K562 (cell line): Measurements from ENCODE around the gene SMCHD1. TPM values are rescaled to one million over a fixed set of nuclear protein-coding genes. Genes with fewer than 3 reads are reported as not detected.

Experiments
- ATAC-seq: fragments of 200-7000 bp; cut with Tn5 transposase; 3 replicates; pipeline ENCODE4 v1.9.1; 2020; ENCODE audit warnings: moderate library complexity
- BruUV-seq: library from RNA; stranded (reverse); fragments of 400-500 nt; replicated peaks from 2 replicates; lab custom pipeline; 2021; lab: Mats Ljungman, UMichigan
- CTCF ChIA-PET: fragments of 300-600 bp; formaldehyde crosslinking; extraction: SDS; loops from one replicate; lab custom pipeline; 2021; ENCODE audit warnings: low intra/inter-chr PET ratio; lab: Yijun Ruan, JAX
- POLR2A ChIA-PET: fragments of 300-600, 350-650 bp; sonication (Branson Sonifier 250); formaldehyde crosslinking; extraction: SDS; loops from one replicate; lab custom pipeline; 2021; ENCODE audit warnings: antibody characterized with exemption, inconsistent platforms; lab: Yijun Ruan, JAX
- DNase-seq, 4 experiments: peaks; one replicate each; pipeline versions ENCODE4 v3.0.0 to v3.0.0-alpha.2; 2011 to 2018; ENCODE audit warnings: low spot score in 3 of 4, mixed read lengths in 3 of 4; ENCODE audit errors: extremely low read depth in 1 of 4
- FAIRE-seq: peaks from 2 replicates; lab custom pipeline; 2011; peaks lifted over from hg19 to GRCh38; lab: Jason Lieb, UNC
- H2AFZ ChIP-seq: 2 replicates; pipeline ENCODE4 v1.6.0; 2011; ENCODE audit warnings: low read depth, low read length, control low read depth, inconsistent platforms
- H3K27ac ChIP-seq: fragments of 200-600 bp; 3 replicates; pipeline ENCODE4 v1.8.0; 2011; ENCODE audit warnings: low read depth, mild to moderate bottlenecking, control low read depth, inconsistent platforms, low read length, moderate library complexity, mixed read lengths; ENCODE audit errors: extremely low read depth
- H3K27me3 ChIP-seq, 2 experiments: fragments of 300-600 bp in 1 of 2; 2 replicates in 1 of 2; 3 replicates in 1 of 2; pipeline versions ENCODE4 v1.6.0 to v1.8.0; 2011; ENCODE audit warnings: inconsistent platforms in 2 of 2, low read length in 2 of 2, mild to moderate bottlenecking in 1 of 2, mixed read lengths in 1 of 2, moderate library complexity in 1 of 2; ENCODE audit not compliant: control insufficient read depth in 2 of 2, insufficient read depth in 2 of 2
- H3K36me3 ChIP-seq: fragments of 300-600 bp; 3 replicates; pipeline ENCODE4 v1.8.0; 2011; ENCODE audit warnings: mild to moderate bottlenecking, low read length, inconsistent platforms; ENCODE audit not compliant: control insufficient read depth, insufficient read depth
- H3K4me1 ChIP-seq, 2 experiments: fragments of 200-600 bp in 1 of 2; replicated peaks in 1 of 2; 2 replicates in 1 of 2; 3 replicates in 1 of 2; pipeline versions ENCODE4 v1.5.1 to v1.8.0; 2011; ENCODE audit warnings: inconsistent platforms in 2 of 2, low read length in 2 of 2, mild to moderate bottlenecking in 1 of 2, mixed read lengths in 1 of 2, moderate library complexity in 1 of 2; ENCODE audit not compliant: control insufficient read depth in 2 of 2, insufficient read depth in 2 of 2
- H3K4me2 ChIP-seq: 2 replicates; pipeline ENCODE4 v1.6.1; 2011; ENCODE audit warnings: low read length, control low read depth, inconsistent platforms, mixed read lengths; ENCODE audit not compliant: insufficient read depth
- H3K4me3 ChIP-seq: fragments of 200-600 bp; sonication (generic), shearing (Covaris generic); 2 replicates; pipeline ENCODE4 v1.5.1; 2016; ENCODE audit warnings: control low read depth, inconsistent platforms
- H3K79me2 ChIP-seq: fragments of 200-600 bp; 3 replicates; pipeline ENCODE4 v1.8.0; 2011; ENCODE audit warnings: low read length, inconsistent platforms; ENCODE audit not compliant: control insufficient read depth, insufficient read depth
- H3K9ac ChIP-seq, 2 experiments: 2 replicates each; pipeline versions ENCODE4 v1.6.0 to v1.6.1; 2011; ENCODE audit warnings: low read depth in 2 of 2, low read length in 2 of 2, control low read depth in 1 of 2, inconsistent platforms in 1 of 2, mild to moderate bottlenecking in 1 of 2, mixed read lengths in 1 of 2; ENCODE audit not compliant: insufficient read depth in 1 of 2
- H3K9me1 ChIP-seq: one replicate; pipeline ENCODE4 v1.6.0; 2011; ENCODE audit warnings: inconsistent platforms, mild to moderate bottlenecking, low read length, moderate library complexity; ENCODE audit not compliant: control insufficient read depth, insufficient read depth
- H3K9me3 ChIP-seq: replicated peaks from 2 replicates; pipeline ENCODE4 v1.5.1; 2011; ENCODE audit warnings: low read depth, low read length, inconsistent platforms; ENCODE audit not compliant: control insufficient read depth, insufficient read depth
- H4K20me1 ChIP-seq: replicated peaks from 2 replicates; pipeline ENCODE4 v1.6.1; 2011; ENCODE audit warnings: low read length, inconsistent platforms, mixed read lengths; ENCODE audit not compliant: control insufficient read depth, insufficient read depth
- ATF1 ChIP-seq, 2 experiments: fragments of 450-650 bp in 1 of 2; IDR thresholded peaks; 2 replicates each; pipeline ENCODE4 v1.6.1; 2016; ENCODE audit warnings: missing compliant biosample characterization in 1 of 2, missing genetic modification characterization in 1 of 2
- CBX5 ChIP-seq: IDR thresholded peaks from 2 replicates; pipeline ENCODE4 v1.6.1; 2014; ENCODE audit warnings: low read depth, borderline replicate concordance
- COPS2 ChIP-seq: fragments of 450-650 bp; conservative IDR thresholded peaks from 2 replicates; pipeline ENCODE4 v1.6.1; 2016; ENCODE audit warnings: mild to moderate bottlenecking, moderate library complexity
- CSDE1 ChIP-seq, 2 experiments: fragments of 450-650 bp; IDR thresholded peaks; 2 replicates each; pipeline ENCODE4 v1.6.1; 2016; ENCODE audit warnings: mild to moderate bottlenecking in 1 of 2
- DPF2 ChIP-seq: fragments of 450-650 bp; IDR thresholded peaks from 2 replicates; pipeline ENCODE4 v1.6.1; 2016
- ETS2 ChIP-seq: IDR thresholded peaks from 2 replicates; pipeline ENCODE4 v1.6.1; 2016; ENCODE audit warnings: borderline replicate concordance, missing genetic modification characterization, mild to moderate bottlenecking, moderate library complexity, missing compliant biosample characterization; ENCODE audit not compliant: poor library complexity, severe bottlenecking
- GTF2E2 ChIP-seq: fragments of 200-800 bp; sonication (Bioruptor generic); IDR thresholded peaks from 2 replicates; pipeline ENCODE4 v1.6.1; 2016; ENCODE audit warnings: missing genetic modification characterization, missing compliant biosample characterization
- HNRNPH1 ChIP-seq: fragments of 200-400 bp; formaldehyde crosslinking; optimal IDR thresholded peaks from 2 replicates; pipeline ENCODE3; 2017; ENCODE audit warnings: low read depth, mild to moderate bottlenecking, low read length, moderate library complexity
- KDM2B ChIP-seq: fragments of 250-450 bp; sonication (Bioruptor Pico); IDR thresholded peaks from 2 replicates; pipeline ENCODE4 v1.8.0; 2021; ENCODE audit warnings: mild to moderate bottlenecking, moderate library complexity
- RBM14 ChIP-seq: fragments of 200-400 bp; formaldehyde crosslinking; IDR thresholded peaks from 2 replicates; pipeline ENCODE4 v1.6.1; 2018; ENCODE audit warnings: low read depth, mild to moderate bottlenecking, low read length, moderate library complexity, borderline replicate concordance; ENCODE audit not compliant: insufficient read depth
- SUPT5H ChIP-seq: fragments of 450-650 bp; IDR thresholded peaks from 2 replicates; pipeline ENCODE4 v1.6.1; 2016
- WGBS: fragments of 100-300 bp; shearing (Covaris generic); methylation state at CpG from one replicate; pipeline ENCODE4 v1.1.6; 2016; ENCODE audit warnings: low coverage, mixed read lengths; ENCODE audit not compliant: insufficient coverage; ENCODE audit errors: missing lambda C conversion rate; 5-methylcytosine and 5-hydroxymethylcytosine counted together
- in situ Hi-C: fragments of 300-500 bp; cut with MboI; formaldehyde crosslinking; loops from 4 replicates; pipeline ENCODE4 v1.15.0; 2018; ENCODE audit warnings: inconsistent platforms, mixed read lengths
- intact Hi-C: fragments of 100-400 bp; cut with micrococcal nuclease; formaldehyde crosslinking; loops from 2 replicates; pipeline ENCODE4 v1.14.2; 2022
- polyA plus RNA-seq, 8 experiments: library from polyadenylated mRNA; depleted of rRNA in 4 of 8; stranded (reverse) in 5 of 8; unstranded in 3 of 8; fragments of >200 nt; fragmentation: Nextera tagmentation in 2 of 8; fragmentation: Illumina TruSeq in 1 of 8; extraction: Ambion mirVana in 2 of 8; extraction: Trizol in 1 of 8; gene quantifications; 2 replicates each; pipeline versions ENCODE4 v1.2.1 to v1.2.3, GENCODE V29; 2011 to 2014; ENCODE audit warnings: inconsistent platforms in 1 of 8, missing spikeins in 1 of 8
- total RNA-seq, 7 experiments: library from RNA; depleted of rRNA in 6 of 7; stranded (reverse); fragments of >200 nt in 6 of 7; fragmentation: Illumina TruSeq in 2 of 7; extraction: Trizol in 2 of 7; gene quantifications; 2 replicates each; pipeline versions ENCODE4 v1.2.1 to v1.2.3, GENCODE V29; 2011 to 2021; ENCODE audit warnings: low replicate concordance in 1 of 7
- TF ChIP-seq, protein P1 (sequence below), 2 experiments: IDR thresholded peaks; 2 replicates each; pipeline ENCODE4 v1.6.1; 2011; ENCODE audit warnings: borderline replicate concordance in 1 of 2, control low read depth in 1 of 2, low read depth in 1 of 2, low read length in 1 of 2, mild to moderate bottlenecking in 1 of 2, mixed read lengths in 1 of 2, moderate library complexity in 1 of 2; ENCODE audit not compliant: insufficient read depth in 1 of 2, insufficient read length in 1 of 2, poor library complexity in 1 of 2, severe bottlenecking in 1 of 2; ENCODE audit errors: extremely low read depth in 1 of 2
- TF ChIP-seq, protein P2 (sequence below): fragments of 250-450 bp; sonication (Bioruptor Pico); IDR thresholded peaks from 2 replicates; pipeline ENCODE4 v1.5.0; 2022; ENCODE audit warnings: mild to moderate bottlenecking
- TF ChIP-seq, protein P3 (sequence below): IDR thresholded peaks from 3 replicates; pipeline ENCODE4 v1.6.1; 2011; ENCODE audit warnings: borderline replicate concordance, mild to moderate bottlenecking, moderate library complexity; ENCODE audit not compliant: insufficient read length; ENCODE audit errors: extremely low read depth
- TF ChIP-seq, protein P4 (sequence below), 2 experiments: fragments of 450-650 bp; conservative IDR thresholded peaks; 2 replicates each; pipeline ENCODE4 v1.6.1; 2017; ENCODE audit warnings: mild to moderate bottlenecking in 2 of 2, moderate library complexity in 2 of 2

Gene SMCHD1
- total and polyA plus RNA-seq, 9 of the 15 experiments (the other 6 are each of a cell fraction or from before 2014, with no cell fraction given) = 6.3 to 144 (median 72.7) TPM

DNA sequence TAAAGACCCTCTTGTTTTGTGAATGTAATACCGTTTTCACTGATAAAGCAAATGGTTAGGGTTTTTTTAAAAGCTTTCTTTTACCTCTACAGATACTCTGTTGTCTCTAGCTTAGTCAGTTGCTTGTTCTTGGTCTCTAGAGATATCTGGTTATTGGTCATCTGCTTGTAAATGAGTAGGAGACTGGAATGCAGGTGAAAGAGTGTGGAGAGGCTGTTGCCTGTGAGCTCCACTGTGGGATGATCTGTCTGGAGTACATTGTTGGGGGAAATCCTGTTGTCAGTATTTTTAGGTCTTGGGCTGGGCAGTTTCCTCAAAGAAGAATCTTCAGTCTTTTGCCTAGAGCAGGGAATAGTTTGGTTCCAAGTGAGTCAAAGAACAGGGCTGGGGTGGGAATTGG, 67.7 kb downstream of the SMCHD1 start:
- Histone ChIP-seq H3K4me3 (no peak overlapping the region), H3K27me3 (no peaks in the 10 kb centered on the region), H3K9me3 (no peaks in the 10 kb centered on the region), H3K4me1 (no peaks in the 10 kb centered on the region), H3K79me2 (peaks cover 6% of the 10 kb centered on the region; the same call in 1 of the 3 replicates), H4K20me1 (no peaks in the 10 kb centered on the region), H3K9ac (no peak overlapping the region), H2AFZ (no peak overlapping the region), H3K9me1 (no peaks in the 10 kb centered on the region), H3K4me2 (no peak overlapping the region), H3K27ac (no peak overlapping the region), H3K36me3 (peaks cover 89% of the 10 kb centered on the region)
- intact Hi-C loops = no loop called here
- CTCF ChIA-PET = no interaction called here
- peak; percentile 56 for ATAC-seq
- DNase-seq = no peak
- in situ Hi-C loops = no loop called here
- POLR2A ChIA-PET = interaction anchor here (0.5 to 1.8 kb wide), 6 partner anchors 9 to 458 kb away, joined by 3 to 6 read pairs (median 3); no protein-coding TSS in a partner anchor
- no peak for FAIRE-seq
- whole genome bisulfite sequencing = 43% methylated on average over 1 of the region's 1 CpG
- no TSS peak for BruUV-seq
- TF ChIP-seq, protein P1, sequence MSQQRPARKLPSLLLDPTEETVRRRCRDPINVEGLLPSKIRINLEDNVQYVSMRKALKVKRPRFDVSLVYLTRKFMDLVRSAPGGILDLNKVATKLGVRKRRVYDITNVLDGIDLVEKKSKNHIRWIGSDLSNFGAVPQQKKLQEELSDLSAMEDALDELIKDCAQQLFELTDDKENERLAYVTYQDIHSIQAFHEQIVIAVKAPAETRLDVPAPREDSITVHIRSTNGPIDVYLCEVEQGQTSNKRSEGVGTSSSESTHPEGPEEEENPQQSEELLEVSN (IDR thresholded peaks at IDR 0.05; ENCODE audit: borderline replicate concordance in 1 of 2, extremely low read depth in 1 of 2, insufficient read depth in 1 of 2, insufficient read length in 1 of 2, low read depth in 1 of 2, low read length in 1 of 2, poor library complexity in 1 of 2, severe bottlenecking in 1 of 2) = no peak
- TF ChIP-seq GTF2E2 (tag) (no peak), CSDE1 (IDR thresholded peaks at IDR 0.05) (no peak), CBX5 (no peak), DPF2 (no peak), HNRNPH1 (no peak), KDM2B (CRISPR knock-in tag) (no peak), SUPT5H (no peak), ATF1 (CRISPR knock-in tag; IDR thresholded peaks at IDR 0.05) (no peak), ATF1 (tag; IDR thresholded peaks at IDR 0.05) (no peak), COPS2 (no peak), ETS2 (tag) (no peak), RBM14 (no peak)
- TF ChIP-seq, protein P2, sequence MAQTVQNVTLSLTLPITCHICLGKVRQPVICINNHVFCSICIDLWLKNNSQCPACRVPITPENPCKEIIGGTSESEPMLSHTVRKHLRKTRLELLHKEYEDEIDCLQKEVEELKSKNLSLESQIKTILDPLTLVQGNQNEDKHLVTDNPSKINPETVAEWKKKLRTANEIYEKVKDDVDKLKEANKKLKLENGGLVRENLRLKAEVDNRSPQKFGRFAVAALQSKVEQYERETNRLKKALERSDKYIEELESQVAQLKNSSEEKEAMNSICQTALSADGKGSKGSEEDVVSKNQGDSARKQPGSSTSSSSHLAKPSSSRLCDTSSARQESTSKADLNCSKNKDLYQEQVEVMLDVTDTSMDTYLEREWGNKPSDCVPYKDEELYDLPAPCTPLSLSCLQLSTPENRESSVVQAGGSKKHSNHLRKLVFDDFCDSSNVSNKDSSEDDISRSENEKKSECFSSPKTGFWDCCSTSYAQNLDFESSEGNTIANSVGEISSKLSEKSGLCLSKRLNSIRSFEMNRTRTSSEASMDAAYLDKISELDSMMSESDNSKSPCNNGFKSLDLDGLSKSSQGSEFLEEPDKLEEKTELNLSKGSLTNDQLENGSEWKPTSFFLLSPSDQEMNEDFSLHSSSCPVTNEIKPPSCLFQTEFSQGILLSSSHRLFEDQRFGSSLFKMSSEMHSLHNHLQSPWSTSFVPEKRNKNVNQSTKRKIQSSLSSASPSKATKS = no peak
- TF ChIP-seq, protein P3, sequence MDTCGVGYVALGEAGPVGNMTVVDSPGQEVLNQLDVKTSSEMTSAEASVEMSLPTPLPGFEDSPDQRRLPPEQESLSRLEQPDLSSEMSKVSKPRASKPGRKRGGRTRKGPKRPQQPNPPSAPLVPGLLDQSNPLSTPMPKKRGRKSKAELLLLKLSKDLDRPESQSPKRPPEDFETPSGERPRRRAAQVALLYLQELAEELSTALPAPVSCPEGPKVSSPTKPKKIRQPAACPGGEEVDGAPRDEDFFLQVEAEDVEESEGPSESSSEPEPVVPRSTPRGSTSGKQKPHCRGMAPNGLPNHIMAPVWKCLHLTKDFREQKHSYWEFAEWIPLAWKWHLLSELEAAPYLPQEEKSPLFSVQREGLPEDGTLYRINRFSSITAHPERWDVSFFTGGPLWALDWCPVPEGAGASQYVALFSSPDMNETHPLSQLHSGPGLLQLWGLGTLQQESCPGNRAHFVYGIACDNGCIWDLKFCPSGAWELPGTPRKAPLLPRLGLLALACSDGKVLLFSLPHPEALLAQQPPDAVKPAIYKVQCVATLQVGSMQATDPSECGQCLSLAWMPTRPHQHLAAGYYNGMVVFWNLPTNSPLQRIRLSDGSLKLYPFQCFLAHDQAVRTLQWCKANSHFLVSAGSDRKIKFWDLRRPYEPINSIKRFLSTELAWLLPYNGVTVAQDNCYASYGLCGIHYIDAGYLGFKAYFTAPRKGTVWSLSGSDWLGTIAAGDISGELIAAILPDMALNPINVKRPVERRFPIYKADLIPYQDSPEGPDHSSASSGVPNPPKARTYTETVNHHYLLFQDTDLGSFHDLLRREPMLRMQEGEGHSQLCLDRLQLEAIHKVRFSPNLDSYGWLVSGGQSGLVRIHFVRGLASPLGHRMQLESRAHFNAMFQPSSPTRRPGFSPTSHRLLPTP = no peak
- TF ChIP-seq, protein P4, sequence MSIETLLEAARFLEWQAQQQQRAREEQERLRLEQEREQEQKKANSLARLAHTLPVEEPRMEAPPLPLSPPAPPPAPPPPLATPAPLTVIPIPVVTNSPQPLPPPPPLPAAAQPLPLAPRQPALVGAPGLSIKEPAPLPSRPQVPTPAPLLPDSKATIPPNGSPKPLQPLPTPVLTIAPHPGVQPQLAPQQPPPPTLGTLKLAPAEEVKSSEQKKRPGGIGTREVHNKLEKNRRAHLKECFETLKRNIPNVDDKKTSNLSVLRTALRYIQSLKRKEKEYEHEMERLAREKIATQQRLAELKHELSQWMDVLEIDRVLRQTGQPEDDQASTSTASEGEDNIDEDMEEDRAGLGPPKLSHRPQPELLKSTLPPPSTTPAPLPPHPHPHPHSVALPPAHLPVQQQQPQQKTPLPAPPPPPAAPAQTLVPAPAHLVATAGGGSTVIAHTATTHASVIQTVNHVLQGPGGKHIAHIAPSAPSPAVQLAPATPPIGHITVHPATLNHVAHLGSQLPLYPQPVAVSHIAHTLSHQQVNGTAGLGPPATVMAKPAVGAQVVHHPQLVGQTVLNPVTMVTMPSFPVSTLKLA (conservative IDR thresholded peaks at IDR 0.05) = no peak
